MM.1S (cell line): ENCODE results near the gene CDCA4.

ENCODE experiments used
- EZH2 ChIP-seq: fragments of 300-600 bp; sonication (generic); optimal IDR thresholded peaks from 2 replicates; pipeline ENCODE3; 2017; ENCODE audit warnings: low read depth, mild to moderate bottlenecking, antibody characterized with exemption, low read length, mixed read lengths
- EZH2phosphoT487 ChIP-seq: fragments of 300-600 bp; sonication (generic); IDR thresholded peaks from 2 replicates; pipeline ENCODE4 v1.6.1; 2018; ENCODE audit warnings: antibody characterized with exemption, low read length
- TF ChIP-seq, protein P1 (sequence below): fragments of 300-600 bp; sonication (generic); IDR thresholded peaks from 2 replicates; pipeline ENCODE4 v1.5.1; 2016; ENCODE audit warnings: antibody characterized with exemption, low read length, mixed read lengths

DNA sequence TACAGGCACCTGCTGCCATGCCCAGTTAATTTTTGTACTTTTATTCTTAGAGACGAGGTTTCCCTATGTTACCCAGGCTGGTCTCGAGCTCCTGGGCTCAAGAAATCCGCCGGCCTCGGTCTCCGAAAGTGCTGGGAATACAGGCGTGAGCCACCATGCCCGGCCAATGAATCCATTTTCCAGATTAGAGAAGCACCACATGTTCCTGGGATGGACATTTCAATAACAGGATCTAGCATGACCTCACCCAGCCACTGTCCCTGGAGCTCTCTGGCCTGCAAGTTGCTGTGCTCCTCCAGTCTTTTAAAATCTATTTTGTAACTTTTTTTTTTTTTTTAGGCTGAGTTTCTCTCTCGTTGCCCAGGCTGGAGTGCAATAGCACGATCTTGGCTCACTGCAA lies 42.2 kb upstream of the CDCA4 start:
- TF ChIP-seq, protein P1, sequence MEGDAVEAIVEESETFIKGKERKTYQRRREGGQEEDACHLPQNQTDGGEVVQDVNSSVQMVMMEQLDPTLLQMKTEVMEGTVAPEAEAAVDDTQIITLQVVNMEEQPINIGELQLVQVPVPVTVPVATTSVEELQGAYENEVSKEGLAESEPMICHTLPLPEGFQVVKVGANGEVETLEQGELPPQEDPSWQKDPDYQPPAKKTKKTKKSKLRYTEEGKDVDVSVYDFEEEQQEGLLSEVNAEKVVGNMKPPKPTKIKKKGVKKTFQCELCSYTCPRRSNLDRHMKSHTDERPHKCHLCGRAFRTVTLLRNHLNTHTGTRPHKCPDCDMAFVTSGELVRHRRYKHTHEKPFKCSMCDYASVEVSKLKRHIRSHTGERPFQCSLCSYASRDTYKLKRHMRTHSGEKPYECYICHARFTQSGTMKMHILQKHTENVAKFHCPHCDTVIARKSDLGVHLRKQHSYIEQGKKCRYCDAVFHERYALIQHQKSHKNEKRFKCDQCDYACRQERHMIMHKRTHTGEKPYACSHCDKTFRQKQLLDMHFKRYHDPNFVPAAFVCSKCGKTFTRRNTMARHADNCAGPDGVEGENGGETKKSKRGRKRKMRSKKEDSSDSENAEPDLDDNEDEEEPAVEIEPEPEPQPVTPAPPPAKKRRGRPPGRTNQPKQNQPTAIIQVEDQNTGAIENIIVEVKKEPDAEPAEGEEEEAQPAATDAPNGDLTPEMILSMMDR: no peak
- TF ChIP-seq EZH2phosphoT487 (no peak), EZH2 (no peak)
